RWPE2 (cell line): Measurements from ENCODE around the gene RHOC.

Source experiments
- ATAC-seq: fragments of 200-7000 bp; cut with Tn5 transposase; 3 replicates; pipeline ENCODE4 v1.9.1; 2021; ENCODE audit warnings: low read depth
- DNase-seq: peaks from one replicate; pipeline ENCODE4 v3.0.0-alpha.2; 2020; ENCODE audit warnings: low spot score
- H3K27ac ChIP-seq: fragments of 450-650 bp; 2 replicates; pipeline ENCODE4 v1.5.1; 2017; ENCODE audit warnings: mild to moderate bottlenecking; ENCODE audit not compliant: poor library complexity, severe bottlenecking
- H3K27me3 ChIP-seq: fragments of 250-450 bp; sonication (Bioruptor Pico); 2 replicates; pipeline ENCODE4 v1.5.1; 2021; ENCODE audit warnings: mild to moderate bottlenecking, moderate library complexity; ENCODE audit not compliant: insufficient read depth, poor library complexity, severe bottlenecking
- H3K36me3 ChIP-seq: fragments of 250-450 bp; sonication (Bioruptor Pico); 2 replicates; pipeline ENCODE4 v1.5.1; 2020; ENCODE audit warnings: low read depth, mild to moderate bottlenecking, moderate library complexity
- H3K4me1 ChIP-seq: fragments of 250-450 bp; sonication (Bioruptor Pico); 2 replicates; pipeline ENCODE4 v1.5.1; 2021; ENCODE audit warnings: mild to moderate bottlenecking, moderate library complexity; ENCODE audit not compliant: insufficient read depth, poor library complexity, severe bottlenecking
- H3K4me3 ChIP-seq: fragments of 250-450 bp; sonication (Bioruptor Pico); 2 replicates; pipeline ENCODE4 v1.5.1; 2021; ENCODE audit warnings: mild to moderate bottlenecking, moderate library complexity; ENCODE audit not compliant: severe bottlenecking
- H3K9me3 ChIP-seq: fragments of 250-450 bp; sonication (Bioruptor Pico); 2 replicates; pipeline ENCODE4 v1.5.1; 2021; ENCODE audit warnings: mild to moderate bottlenecking, moderate library complexity; ENCODE audit not compliant: severe bottlenecking
- TF ChIP-seq, protein P1 (sequence below): fragments of 450-650 bp; IDR thresholded peaks from one replicate; pipeline ENCODE4 v1.5.1; 2017; ENCODE audit warnings: mild to moderate bottlenecking, moderate library complexity; ENCODE audit not compliant: poor library complexity, severe bottlenecking

Gene RHOC

DNA sequence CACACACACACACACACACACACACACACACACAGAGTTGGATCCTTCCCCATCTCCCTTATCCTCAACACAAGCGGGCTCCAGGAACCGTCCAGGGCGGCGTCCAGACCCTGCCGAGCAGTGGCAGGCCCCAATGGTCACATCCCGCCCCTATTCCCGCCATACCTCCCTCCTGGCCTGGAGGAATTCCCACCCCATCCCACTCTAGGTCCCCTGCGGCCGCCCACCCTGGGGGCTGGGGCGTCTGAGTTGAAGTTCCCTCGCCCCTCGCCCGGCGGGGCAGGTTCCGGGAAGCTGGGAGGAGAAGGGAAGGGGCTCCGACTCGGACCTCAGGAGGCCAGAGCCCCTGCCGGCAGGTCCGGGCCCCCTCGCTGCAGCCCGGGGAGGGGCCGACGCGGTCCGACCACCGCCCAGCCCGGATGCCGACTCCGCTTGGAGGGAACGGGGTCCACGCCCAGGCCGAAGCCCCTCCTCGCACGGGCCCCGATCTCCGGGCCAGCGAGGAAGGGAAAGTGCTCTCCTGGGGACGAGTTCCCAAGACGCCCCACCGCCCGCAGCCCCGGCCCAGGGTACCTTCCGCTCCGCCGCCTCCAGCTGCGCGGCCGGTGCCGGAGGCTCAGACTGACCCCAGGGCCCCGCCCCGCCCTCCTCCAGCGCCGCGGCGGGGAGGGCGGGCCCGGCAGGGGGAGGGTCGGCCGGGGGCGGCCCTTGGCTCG, at the start of gene RHOC:
Gene RHOC (minus strand): TSS at position 623 of the 716 bp plus-strand sequence. CDS start 3,328 bp downstream, outside the sequence.
- H3K27ac ChIP-seq = peak within 1 kb of the TSS; percentile 92
- peaks cover 25% of the 10 kb centered on the region for H3K36me3 ChIP-seq
- no peaks in the 10 kb centered on the region for H3K27me3 ChIP-seq
- TF ChIP-seq, protein P1, sequence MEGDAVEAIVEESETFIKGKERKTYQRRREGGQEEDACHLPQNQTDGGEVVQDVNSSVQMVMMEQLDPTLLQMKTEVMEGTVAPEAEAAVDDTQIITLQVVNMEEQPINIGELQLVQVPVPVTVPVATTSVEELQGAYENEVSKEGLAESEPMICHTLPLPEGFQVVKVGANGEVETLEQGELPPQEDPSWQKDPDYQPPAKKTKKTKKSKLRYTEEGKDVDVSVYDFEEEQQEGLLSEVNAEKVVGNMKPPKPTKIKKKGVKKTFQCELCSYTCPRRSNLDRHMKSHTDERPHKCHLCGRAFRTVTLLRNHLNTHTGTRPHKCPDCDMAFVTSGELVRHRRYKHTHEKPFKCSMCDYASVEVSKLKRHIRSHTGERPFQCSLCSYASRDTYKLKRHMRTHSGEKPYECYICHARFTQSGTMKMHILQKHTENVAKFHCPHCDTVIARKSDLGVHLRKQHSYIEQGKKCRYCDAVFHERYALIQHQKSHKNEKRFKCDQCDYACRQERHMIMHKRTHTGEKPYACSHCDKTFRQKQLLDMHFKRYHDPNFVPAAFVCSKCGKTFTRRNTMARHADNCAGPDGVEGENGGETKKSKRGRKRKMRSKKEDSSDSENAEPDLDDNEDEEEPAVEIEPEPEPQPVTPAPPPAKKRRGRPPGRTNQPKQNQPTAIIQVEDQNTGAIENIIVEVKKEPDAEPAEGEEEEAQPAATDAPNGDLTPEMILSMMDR = no peak
- peaks cover 16% of the 10 kb centered on the region for H3K4me1 ChIP-seq
- H3K4me3 ChIP-seq = peak within 1 kb of the TSS; percentile 92
- no peak for DNase-seq
- peak; percentile 38 for ATAC-seq
- no peaks in the 10 kb centered on the region for H3K9me3 ChIP-seq

DNA sequence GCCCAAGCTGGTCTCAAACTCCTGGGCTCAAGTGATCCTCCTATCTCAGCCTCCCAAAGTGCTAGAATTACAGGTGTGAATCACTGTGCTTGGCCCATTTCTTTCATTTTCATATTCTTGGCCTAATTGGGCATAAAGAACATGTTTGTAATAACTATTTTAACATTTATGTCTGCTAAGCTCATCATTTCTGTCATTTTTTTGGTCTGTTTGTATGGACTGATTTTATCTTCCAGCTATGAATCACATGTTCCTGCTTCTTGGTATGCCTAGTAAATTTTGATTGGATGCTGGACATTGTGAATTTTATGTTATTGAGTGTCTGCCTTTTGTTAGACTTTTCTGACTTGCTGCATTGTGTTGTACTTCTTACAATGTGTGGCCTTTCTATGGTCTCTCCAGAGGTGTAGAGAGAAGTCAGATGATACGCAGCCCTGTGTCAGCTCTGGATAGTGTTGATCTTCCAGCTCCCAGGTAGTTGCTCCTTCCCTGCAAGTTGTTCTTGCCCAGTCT, 47.2 kb upstream of the RHOC start:
- ATAC-seq = no peak
- TF ChIP-seq, protein P1 = no peak
- H3K4me1 ChIP-seq = no peaks in the 10 kb centered on the region

DNA sequence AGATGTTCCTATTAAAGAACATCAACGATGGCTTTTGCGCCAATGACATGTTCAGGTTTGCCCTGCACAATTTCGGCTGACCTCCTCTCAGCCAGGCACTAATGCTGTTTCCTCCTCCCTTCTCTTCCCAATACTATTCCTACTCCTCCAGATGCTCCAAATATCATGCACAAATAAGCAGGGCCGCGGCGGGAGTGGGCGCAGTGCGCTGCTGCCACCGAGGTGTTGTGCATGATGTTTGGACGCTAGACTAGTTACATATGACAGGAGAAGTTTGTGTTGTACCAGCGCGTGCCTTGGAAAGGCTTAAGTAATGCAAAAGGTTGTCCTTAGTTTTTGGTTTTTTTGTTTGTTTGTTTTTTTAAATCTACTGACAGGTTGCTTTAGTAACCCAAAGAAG, 41.5 kb upstream of the RHOC start:
- ATAC-seq = no peak
- peaks cover 3% of the 10 kb centered on the region for H3K4me1 ChIP-seq
- TF ChIP-seq, protein P1 = no peak

More for the DNA sequence above, 47.2 kb upstream of the RHOC start:
- no peak overlapping the region for H3K4me3 ChIP-seq
- no peaks in the 10 kb centered on the region for H3K27me3 ChIP-seq
- no peaks in the 10 kb centered on the region for H3K36me3 ChIP-seq
- DNase-seq = no peak
- no peak overlapping the region for H3K27ac ChIP-seq
- no peaks in the 10 kb centered on the region for H3K9me3 ChIP-seq

DNA sequence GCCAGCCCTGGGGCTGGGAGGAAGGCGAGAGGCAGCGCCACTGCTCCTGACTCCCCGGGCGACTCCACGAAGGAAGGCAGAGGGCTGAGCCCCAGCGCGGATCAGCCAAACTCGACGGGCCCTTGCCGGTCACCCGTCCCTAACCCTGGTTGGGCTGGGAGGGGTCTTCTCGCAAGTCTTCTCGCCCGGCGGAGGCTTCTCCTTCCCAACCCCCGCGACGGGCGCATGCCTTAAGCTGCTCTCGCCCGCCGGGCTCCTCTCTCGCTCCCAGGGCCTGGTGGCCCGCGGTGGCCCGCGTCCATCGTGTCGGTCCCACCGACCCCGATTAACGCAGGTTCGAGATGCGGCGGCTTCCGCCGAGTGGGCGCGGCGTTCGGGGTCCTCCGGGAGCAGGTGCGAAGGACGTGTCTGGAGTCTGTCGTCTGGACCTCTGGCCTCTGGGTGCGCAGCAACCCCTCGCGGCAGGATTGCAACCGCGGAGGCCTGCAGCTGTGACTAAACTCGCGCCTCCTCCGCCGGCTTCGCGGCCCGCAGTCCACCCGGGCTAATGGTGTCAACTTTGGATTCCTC, 37.2 kb upstream of the RHOC start:
- TF ChIP-seq, protein P1 = peak; percentile 52
- Histone ChIP-seq H3K4me3 (peak overlapping the region; percentile 6), H3K27me3 (peaks cover 14% of the 10 kb centered on the region), H3K27ac (no peak overlapping the region), H3K36me3 (no peaks in the 10 kb centered on the region), H3K9me3 (no peaks in the 10 kb centered on the region), H3K4me1 (peaks cover 3% of the 10 kb centered on the region)
- DNase-seq = no peak
- peak; percentile 80 for ATAC-seq

More for the DNA sequence above, 41.5 kb upstream of the RHOC start:
- Histone ChIP-seq H3K36me3 (no peaks in the 10 kb centered on the region), H3K27me3 (peaks cover 14% of the 10 kb centered on the region), H3K27ac (no peak overlapping the region), H3K4me3 (no peak overlapping the region), H3K9me3 (no peaks in the 10 kb centered on the region)
- no peak for DNase-seq
